Activated naive CD4-positive, alpha-beta T cell treated with Interleukin-2 at 50 U/mL for 16 hours (primary cell): ENCODE data around the gene ATXN7.

ENCODE experiments used
- DNase-seq: peaks from one replicate; pipeline ENCODE4 v3.0.0-alpha.2; 2020

Gene ATXN7, protein sequence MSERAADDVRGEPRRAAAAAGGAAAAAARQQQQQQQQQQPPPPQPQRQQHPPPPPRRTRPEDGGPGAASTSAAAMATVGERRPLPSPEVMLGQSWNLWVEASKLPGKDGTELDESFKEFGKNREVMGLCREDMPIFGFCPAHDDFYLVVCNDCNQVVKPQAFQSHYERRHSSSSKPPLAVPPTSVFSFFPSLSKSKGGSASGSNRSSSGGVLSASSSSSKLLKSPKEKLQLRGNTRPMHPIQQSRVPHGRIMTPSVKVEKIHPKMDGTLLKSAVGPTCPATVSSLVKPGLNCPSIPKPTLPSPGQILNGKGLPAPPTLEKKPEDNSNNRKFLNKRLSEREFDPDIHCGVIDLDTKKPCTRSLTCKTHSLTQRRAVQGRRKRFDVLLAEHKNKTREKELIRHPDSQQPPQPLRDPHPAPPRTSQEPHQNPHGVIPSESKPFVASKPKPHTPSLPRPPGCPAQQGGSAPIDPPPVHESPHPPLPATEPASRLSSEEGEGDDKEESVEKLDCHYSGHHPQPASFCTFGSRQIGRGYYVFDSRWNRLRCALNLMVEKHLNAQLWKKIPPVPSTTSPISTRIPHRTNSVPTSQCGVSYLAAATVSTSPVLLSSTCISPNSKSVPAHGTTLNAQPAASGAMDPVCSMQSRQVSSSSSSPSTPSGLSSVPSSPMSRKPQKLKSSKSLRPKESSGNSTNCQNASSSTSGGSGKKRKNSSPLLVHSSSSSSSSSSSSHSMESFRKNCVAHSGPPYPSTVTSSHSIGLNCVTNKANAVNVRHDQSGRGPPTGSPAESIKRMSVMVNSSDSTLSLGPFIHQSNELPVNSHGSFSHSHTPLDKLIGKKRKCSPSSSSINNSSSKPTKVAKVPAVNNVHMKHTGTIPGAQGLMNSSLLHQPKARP

GRCh38 chr3:63863150-63864007, at the start of gene ATXN7, which contains the start of gene THOC7:
Gene ATXN7, plus strand, starts transcription at chr3:63863867. Its CDS starts 48,732 bp downstream, at chr3:63912599.
Gene THOC7, minus strand, starts transcription at chr3:63863805. Its CDS starts 15 bp downstream, at chr3:63863790.
- DNase-seq, result peak; percentile 76

- DNase-seq, result no peak
Measured at GRCh38 chr3:63814237-63814636, 49.4 kb upstream of the ATXN7 start.

- DNase-seq, result no peak
Measured at GRCh38 chr3:63817225-63817624, 46.4 kb upstream of the ATXN7 start.

DNA sequence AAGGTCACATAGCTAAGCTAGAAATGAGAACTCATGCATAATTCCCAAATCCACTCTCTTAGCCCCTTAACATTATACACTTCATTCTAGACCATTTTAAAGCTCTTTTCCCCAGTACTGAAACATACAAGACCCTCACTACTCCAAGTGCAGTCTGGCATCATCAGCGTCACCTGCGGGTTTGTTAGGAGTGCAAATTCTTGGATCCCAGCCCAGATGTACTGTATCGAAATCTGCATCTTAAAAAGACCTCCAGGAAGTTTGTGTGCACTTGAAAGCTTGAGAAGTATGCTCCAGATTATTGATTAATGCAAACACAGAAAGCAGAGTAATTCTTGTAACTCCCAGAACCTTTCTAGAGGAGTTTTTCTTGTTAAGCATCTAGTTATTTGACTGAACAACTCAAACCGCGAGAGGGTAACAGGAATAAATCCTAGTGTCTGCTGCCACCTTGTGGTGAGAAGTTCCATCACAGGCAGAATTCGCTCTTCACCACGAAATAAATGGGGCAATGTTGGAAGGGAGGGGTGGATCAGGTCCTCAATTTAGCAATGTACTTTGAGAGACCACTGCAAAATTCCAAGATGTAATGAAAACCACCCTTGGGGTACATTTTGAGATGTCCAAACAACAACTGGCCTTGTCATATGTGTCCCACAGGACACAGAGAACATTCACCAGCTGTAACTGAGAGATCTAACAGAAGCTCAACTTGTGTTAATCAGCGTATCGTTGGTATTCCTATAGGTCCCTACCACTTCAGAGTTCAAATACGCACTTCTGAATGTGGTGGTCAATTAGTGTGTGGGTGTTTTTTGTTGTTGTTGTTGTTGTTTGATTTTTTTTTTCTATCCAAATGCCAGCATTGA, 45.2 kb upstream of the ATXN7 start:
- DNase-seq, result peak; percentile 58

- DNase-seq, result no peak
Measured at GRCh38 chr3:63819151-63819398, 44.6 kb upstream of the ATXN7 start, which contains the start of gene C3orf49. Gene C3orf49, plus strand, starts transcription at chr3:63819299. Its CDS starts 173 bp downstream, at chr3:63819472.

DNA sequence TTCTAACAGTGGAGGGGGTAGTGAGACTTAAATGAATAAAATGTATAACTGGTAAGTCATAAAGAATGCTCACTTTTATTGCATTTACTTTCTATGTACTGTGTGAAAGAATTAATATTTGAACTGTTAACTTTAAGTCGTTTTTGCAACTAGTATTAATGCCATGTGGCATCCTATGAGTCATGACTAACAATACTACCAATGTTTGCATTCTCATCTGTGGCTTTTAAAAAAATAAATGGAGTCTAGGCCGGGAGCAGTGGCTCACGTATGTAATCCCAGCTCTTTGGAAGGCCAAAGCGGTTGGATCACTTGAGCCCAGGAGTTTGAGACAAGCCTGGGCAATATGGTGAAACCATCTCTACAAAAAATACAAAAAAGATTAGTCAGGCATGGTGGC, 39.4 kb upstream of the ATXN7 start:
- DNase-seq, result no peak

DNA sequence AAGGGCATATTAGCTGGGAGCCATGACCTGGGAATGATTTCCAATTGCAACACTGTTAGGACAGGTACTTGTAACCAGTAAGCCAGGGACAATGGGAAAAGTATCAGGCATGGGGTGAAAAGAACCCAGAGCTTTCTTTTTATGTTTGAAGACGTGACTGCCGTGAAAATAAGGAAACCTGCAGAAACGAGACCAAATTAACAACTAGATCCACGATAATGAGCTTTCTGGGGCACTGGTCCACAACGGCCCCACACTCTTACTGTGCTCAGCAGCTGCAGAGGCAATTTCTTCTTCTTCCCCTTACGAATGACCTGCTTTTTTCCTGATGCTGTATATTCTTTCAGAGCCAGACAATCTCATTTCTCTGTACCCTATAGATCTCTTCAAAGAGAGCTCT, 33.1 kb upstream of the ATXN7 start:
- no peak for DNase-seq

DNA sequence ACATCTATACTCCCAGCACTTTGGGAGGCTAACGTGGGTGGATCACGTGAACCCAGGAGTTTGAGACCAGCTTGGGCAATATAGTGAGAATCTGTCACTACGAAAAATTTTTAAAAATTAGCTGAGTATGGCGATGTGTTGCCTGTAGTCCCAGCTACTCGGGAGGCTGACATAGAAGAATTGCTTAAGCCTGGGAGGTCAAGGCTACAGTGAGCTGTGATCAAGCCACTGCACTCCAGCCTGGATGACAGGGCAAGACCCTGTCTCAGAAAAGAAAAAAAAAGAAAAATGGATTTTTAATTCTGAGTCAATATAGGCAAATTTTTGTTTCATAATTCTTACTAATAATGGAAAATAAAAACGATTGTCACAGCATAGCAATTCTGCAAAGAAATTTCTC, 31.3 kb upstream of the ATXN7 start:
- DNase-seq, result no peak

- no peak for DNase-seq
Measured at GRCh38 chr3:63841704-63842103, 22.0 kb upstream of the ATXN7 start.

DNA sequence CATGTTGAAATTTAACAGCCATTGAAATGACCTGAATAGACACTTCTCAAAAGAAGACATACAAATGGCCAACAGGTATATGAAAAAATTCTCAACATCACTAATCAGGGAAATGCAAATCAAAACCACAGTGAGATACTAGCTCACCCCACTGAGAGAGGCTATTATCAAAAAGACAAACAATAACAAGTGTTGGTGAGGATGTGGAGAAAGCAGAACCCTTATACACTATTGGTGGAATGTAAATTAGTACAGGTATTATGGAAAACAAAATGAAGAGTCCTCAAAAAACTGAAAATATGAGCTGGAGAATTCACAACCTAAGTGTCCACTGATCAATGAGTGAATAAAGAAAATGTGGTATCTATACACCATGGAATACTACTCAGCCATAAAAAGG, 21.5 kb upstream of the ATXN7 start:
- DNase-seq, result no peak

DNA sequence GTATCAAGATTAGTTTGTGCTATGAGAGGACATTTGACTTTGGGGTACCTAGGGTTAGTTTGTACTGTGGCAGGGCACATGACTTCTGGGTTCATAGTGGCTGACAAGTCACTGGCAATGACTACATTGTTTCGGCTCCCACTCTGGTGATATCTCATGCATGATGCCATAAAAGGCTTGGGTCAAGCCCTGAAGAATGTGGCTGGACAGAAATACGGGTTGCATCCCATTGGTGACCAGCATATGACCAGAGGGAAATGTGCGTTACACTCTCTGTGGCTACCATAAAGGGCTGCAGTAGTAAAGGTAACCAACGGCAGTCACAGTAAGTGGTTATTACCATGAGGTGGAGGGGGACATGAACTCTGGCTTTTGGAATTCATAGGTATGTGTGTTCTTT, 18.5 kb upstream of the ATXN7 start:
- DNase-seq, result no peak

GRCh38 chr3:63847718-63848450, 15.8 kb upstream of the ATXN7 start:
- no peak for DNase-seq

GRCh38 chr3:63849175-63849574, 14.5 kb upstream of the ATXN7 start:
- no peak for DNase-seq

DNA sequence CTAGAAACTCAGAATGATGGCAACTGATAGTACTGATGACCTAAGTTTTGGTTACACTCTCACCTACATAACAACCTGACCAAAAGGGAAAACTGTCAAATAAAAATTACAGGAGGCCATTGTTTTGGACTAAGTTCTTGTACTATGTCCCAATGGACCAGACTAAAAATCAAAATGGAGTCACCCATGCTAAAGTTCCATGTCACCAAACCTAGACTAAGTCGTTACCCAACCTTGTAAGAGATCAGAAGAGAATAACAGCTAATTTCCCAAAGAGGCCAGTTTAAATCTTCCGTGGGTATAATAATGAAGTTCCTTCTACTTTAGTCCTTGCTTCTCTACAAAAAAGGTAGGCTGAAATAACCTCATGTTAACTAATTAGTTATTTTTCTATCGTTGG, 12.4 kb upstream of the ATXN7 start:
- no peak for DNase-seq

- no peak for DNase-seq
Measured at GRCh38 chr3:63853106-63853505, 10.6 kb upstream of the ATXN7 start.

GRCh38 chr3:63855333-63855940, 8.2 kb upstream of the ATXN7 start:
- no peak for DNase-seq

- no peak for DNase-seq
Measured at GRCh38 chr3:63857311-63857710, 6.4 kb upstream of the ATXN7 start.

DNA sequence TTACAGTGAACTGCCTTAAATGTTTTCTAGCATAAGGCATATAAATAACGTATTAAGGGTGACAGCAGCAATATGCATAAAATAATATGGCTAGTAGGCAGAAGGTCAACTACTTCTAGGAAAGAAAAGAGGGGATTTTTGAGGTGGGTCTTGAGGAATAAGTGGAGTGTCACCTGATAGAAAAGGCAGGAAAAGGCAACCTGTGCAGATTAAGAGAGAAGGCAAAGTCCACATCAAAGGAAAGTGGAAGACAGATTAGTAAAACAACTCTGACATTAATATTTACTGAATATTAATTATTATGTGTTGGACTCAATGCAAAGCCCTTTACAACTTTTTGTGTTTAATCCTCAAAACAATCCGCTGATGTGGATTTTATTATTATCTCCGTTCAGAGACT, 2.9 kb upstream of the ATXN7 start:
- DNase-seq, result no peak

- no peak for DNase-seq
Measured at GRCh38 chr3:63861306-63861705, 2.4 kb upstream of the ATXN7 start.

- DNase-seq, result no peak
Measured at GRCh38 chr3:63862804-63863149, 890 bp upstream of the ATXN7 start.
